HepG2 (cell line): ENCODE results near the gene TRANK1. TPM values are rescaled to one million over a fixed set of nuclear protein-coding genes. Genes with fewer than 3 reads are reported as not detected.

ENCODE experiments used
- AGO1 ChIP-seq: fragments of 200-400 bp; formaldehyde crosslinking; IDR thresholded peaks from 2 replicates; pipeline ENCODE4 v1.6.1; 2017; ENCODE audit warnings: mild to moderate bottlenecking, low read depth, low read length, moderate library complexity; ENCODE audit not compliant: poor library complexity, severe bottlenecking
- ARID3A ChIP-seq: IDR thresholded peaks from 2 replicates; pipeline ENCODE4 v1.6.1; 2012; ENCODE audit warnings: low read depth, low read length, improper control_type of control experiment
- CSRNP1 ChIP-seq: sonication (generic); formaldehyde crosslinking; IDR thresholded peaks from 2 replicates; pipeline ENCODE4 v1.8.1; 2023; ENCODE audit warnings: mild to moderate bottlenecking, missing genetic modification reagents
- ELK4 ChIP-seq: sonication (generic); formaldehyde crosslinking; IDR thresholded peaks from 2 replicates; pipeline ENCODE4 v1.9.0; 2021; ENCODE audit warnings: missing genetic modification reagents, borderline replicate concordance
- ETV5 ChIP-seq: IDR thresholded peaks from 2 replicates; pipeline ENCODE4 v1.6.1; 2018; ENCODE audit warnings: missing biosample characterization, missing genetic modification reagents, inconsistent platforms, borderline replicate concordance
- FOXO1 ChIP-seq: sonication (generic); formaldehyde crosslinking; IDR thresholded peaks from 2 replicates; pipeline ENCODE4 v1.4.0; 2020; ENCODE audit warnings: missing genetic modification reagents
- IKZF5 ChIP-seq: IDR thresholded peaks from 2 replicates; pipeline ENCODE4 v1.6.1; 2018; ENCODE audit warnings: missing genetic modification reagents, mild to moderate bottlenecking, missing compliant biosample characterization
- PTBP1 ChIP-seq: fragments of 200-400 bp; formaldehyde crosslinking; IDR thresholded peaks from 2 replicates; pipeline ENCODE4 v1.6.1; 2018; ENCODE audit warnings: low read length, low read depth; ENCODE audit not compliant: poor library complexity, severe bottlenecking
- SMC3 ChIP-seq: IDR thresholded peaks from 2 replicates; pipeline ENCODE4 v1.6.1; 2011; ENCODE audit warnings: low read length, improper control_type of control experiment
- SP2 ChIP-seq: sonication (generic); formaldehyde crosslinking; IDR thresholded peaks from 2 replicates; pipeline ENCODE4 v1.5.1; 2020; ENCODE audit warnings: mild to moderate bottlenecking, missing genetic modification reagents
- SSRP1 ChIP-seq: IDR thresholded peaks from 2 replicates; pipeline ENCODE4 v1.6.1; 2016; ENCODE audit warnings: control low read depth
- STAG1 ChIP-seq: sonication (generic); formaldehyde crosslinking; IDR thresholded peaks from 2 replicates; pipeline ENCODE4 v1.4.0; 2020; ENCODE audit warnings: missing genetic modification reagents
- THAP11 ChIP-seq: IDR thresholded peaks from 2 replicates; pipeline ENCODE4 v1.6.1; 2016; ENCODE audit warnings: missing biosample characterization, missing genetic modification reagents
- TRAFD1 ChIP-seq: sonication (generic); formaldehyde crosslinking; IDR thresholded peaks from 2 replicates; pipeline ENCODE4 v1.5.1; 2020; ENCODE audit warnings: missing genetic modification reagents, mild to moderate bottlenecking, borderline replicate concordance
- ZBTB42 ChIP-seq: sonication (generic); formaldehyde crosslinking; IDR thresholded peaks from 2 replicates; pipeline ENCODE4 v1.5.0; 2020; ENCODE audit warnings: mild to moderate bottlenecking, missing genetic modification reagents
- ZFP36 ChIP-seq: fragments of 150-350 bp; IDR thresholded peaks from 2 replicates; pipeline ENCODE4 v1.6.1; 2018; ENCODE audit warnings: borderline replicate concordance, low read length, low read depth; ENCODE audit not compliant: partially characterized antibody
- ZNF232 ChIP-seq: sonication (generic); formaldehyde crosslinking; IDR thresholded peaks from 2 replicates; pipeline ENCODE4 v1.4.0; 2020; ENCODE audit warnings: missing genetic modification reagents, borderline replicate concordance
- ZNF326 ChIP-seq: sonication (generic); formaldehyde crosslinking; IDR thresholded peaks from 2 replicates; pipeline ENCODE4 v1.4.0; 2020; ENCODE audit warnings: missing genetic modification reagents, borderline replicate concordance
- ZNF577 ChIP-seq: sonication (generic); formaldehyde crosslinking; IDR thresholded peaks from 2 replicates; pipeline ENCODE4 v1.4.0; 2020; ENCODE audit warnings: mild to moderate bottlenecking, low read depth, missing genetic modification reagents, borderline replicate concordance
- ZNF644 ChIP-seq: IDR thresholded peaks from 2 replicates; pipeline ENCODE4 v1.6.1; 2016; ENCODE audit warnings: low read depth
- ZNF672 ChIP-seq: sonication (generic); formaldehyde crosslinking; IDR thresholded peaks from 2 replicates; pipeline ENCODE4 v1.8.1; 2022; ENCODE audit warnings: missing genetic modification reagents
- ZNF850 ChIP-seq: sonication (generic); formaldehyde crosslinking; conservative IDR thresholded peaks from 2 replicates; pipeline ENCODE4 v1.9.0; 2021; ENCODE audit warnings: mild to moderate bottlenecking, missing genetic modification reagents
- polyA plus RNA-seq, 8 experiments: library from polyadenylated mRNA; depleted of rRNA in 3 of 8; stranded (reverse) in 7 of 8; unstranded in 1 of 8; fragments of >200 nt; fragmentation: Illumina TruSeq in 4 of 8; extraction: Trizol in 4 of 8; gene quantifications; 2 replicates each; pipeline versions ENCODE4 v1.2.1 to v1.2.3, GENCODE V29; 2011 to 2016; ENCODE audit warnings: low read depth in 4 of 8, missing spikeins in 1 of 8, mixed read lengths in 1 of 8; ENCODE audit not compliant: insufficient read depth in 1 of 8
- total RNA-seq, 5 experiments: library from RNA; depleted of rRNA; stranded (reverse); fragments of >200 nt; fragmentation: Illumina TruSeq; extraction: Trizol; gene quantifications; 2 replicates each; pipeline ENCODE4 v1.2.3, GENCODE V29; 2016; ENCODE audit warnings: low read depth in 1 of 5

The TRANK1 gene
- total and polyA plus RNA-seq, 2 of the 13 experiments (the other 11 are each of a cell fraction or from before 2014, with no cell fraction given) = 0.13 to 0.32 TPM

GRCh38 chr3:36992806-36993325 is 48.0 kb upstream of the TRANK1 start, which contains the start of gene EPM2AIP1 (continued):
- no peak for TF ChIP-seq ZNF326 (CRISPR knock-in tag)
- TF ChIP-seq ZNF850 (CRISPR knock-in tag) = no peak
- TF ChIP-seq ZNF672 (CRISPR knock-in tag) = no peak
- TF ChIP-seq SSRP1 (CRISPR knock-in tag) = peak; percentile 64
- TF ChIP-seq ELK4 = no peak
- TF ChIP-seq ZFP36 = no peak
- TF ChIP-seq THAP11 (CRISPR knock-in tag) = no peak; the same call in 1 of the 2 replicates
- no peak for TF ChIP-seq SMC3
- peak; percentile 75; the same call in 1 of the 2 replicates for TF ChIP-seq ZNF232
- TF ChIP-seq ARID3A = no peak
- no peak for TF ChIP-seq ZNF644 (CRISPR knock-in tag)
- no peak for TF ChIP-seq ZNF577 (CRISPR knock-in tag)
- TF ChIP-seq FOXO1 (CRISPR knock-in tag) = peak; percentile 32; the same call in 1 of the 2 replicates
- no peak for TF ChIP-seq CSRNP1 (CRISPR knock-in tag)
- TF ChIP-seq IKZF5 (CRISPR knock-in tag) = no peak; the same call in 1 of the 2 replicates
- TF ChIP-seq SP2 (CRISPR knock-in tag) = no peak
- TF ChIP-seq PTBP1 = no peak
- 0 out of 2 replicates have a peak, but pooled peaks have one; percentile 66 for TF ChIP-seq ZBTB42
- no peak for TF ChIP-seq ETV5 (CRISPR knock-in tag)
- TF ChIP-seq STAG1 (CRISPR knock-in tag) = peak; percentile 46; the same call in 1 of the 2 replicates
- TF ChIP-seq AGO1 = no peak
- TF ChIP-seq TRAFD1 (CRISPR knock-in tag) = no peak
